Neural cell (in vitro differentiated cells): ENCODE results near the gene TXNRD1. TPM values are rescaled to one million over a fixed set of nuclear protein-coding genes. Genes with fewer than 3 reads are reported as not detected.

Experiments used
- H2AFZ ChIP-seq: fragments of 200-600, 300-800 bp; sonication (generic), shearing (Covaris generic); 2 replicates; pipeline ENCODE4 v1.6.0; 2014; ENCODE audit warnings: low read depth, mild to moderate bottlenecking, antibody characterized with exemption, low read length, moderate library complexity
- H3F3A ChIP-seq: fragments of 200-600 bp; shearing (Covaris generic); 2 replicates; pipeline ENCODE4 v1.6.1; 2016; ENCODE audit warnings: mild to moderate bottlenecking, moderate library complexity, mixed read lengths, antibody characterized with exemption, low read length; ENCODE audit not compliant: insufficient read depth, poor library complexity, severe bottlenecking
- H3K27ac ChIP-seq: fragments of 200-600, 300-800 bp; sonication (generic), shearing (Covaris generic); 2 replicates; pipeline ENCODE4 v1.5.1; 2014; ENCODE audit warnings: mild to moderate bottlenecking, low read length, moderate library complexity
- H3K27me3 ChIP-seq: fragments of 300-800, 200-600 bp; sonication (generic), shearing (Covaris generic); 2 replicates; pipeline ENCODE4 v1.6.0; 2014; ENCODE audit warnings: mild to moderate bottlenecking, low read depth, low read length, moderate library complexity; ENCODE audit not compliant: insufficient read depth
- H3K36me3 ChIP-seq: fragments of 300-800, 200-600 bp; sonication (generic), shearing (Covaris generic); 2 replicates; pipeline ENCODE4 v1.5.1; 2014; ENCODE audit warnings: mild to moderate bottlenecking, antibody characterized with exemption, low read length, moderate library complexity; ENCODE audit not compliant: insufficient read depth
- H3K4me2 ChIP-seq: fragments of 300-800, 200-600 bp; sonication (generic), shearing (Covaris generic); 2 replicates; pipeline ENCODE4 v1.6.0; 2014; ENCODE audit warnings: mild to moderate bottlenecking, low read length
- H3K4me3 ChIP-seq: fragments of 300-800, 200-600 bp; sonication (generic), shearing (Covaris generic); 2 replicates; pipeline ENCODE4 v1.5.1; 2014; ENCODE audit warnings: mild to moderate bottlenecking, low read length, moderate library complexity
- H3K79me2 ChIP-seq: fragments of 200-600 bp; shearing (Covaris generic); replicated peaks from 2 replicates; pipeline ENCODE4 v1.6.0; 2014; ENCODE audit warnings: mild to moderate bottlenecking, low read length, moderate library complexity; ENCODE audit not compliant: insufficient read depth
- H3K9ac ChIP-seq: fragments of 300-800, 200-600 bp; sonication (generic), shearing (Covaris generic); 2 replicates; pipeline ENCODE4 v1.6.1; 2016; ENCODE audit warnings: mild to moderate bottlenecking, low read length, mixed read lengths
- H3K9me2 ChIP-seq: fragments of 200-600 bp; shearing (Covaris generic); 2 replicates; pipeline ENCODE4 v1.6.1; 2016; ENCODE audit warnings: mild to moderate bottlenecking, low read length, mixed read lengths; ENCODE audit not compliant: insufficient read depth
- H3K9me3 ChIP-seq: fragments of 200-600, 300-800 bp; sonication (generic), shearing (Covaris generic); 2 replicates; pipeline ENCODE4 v1.6.1; 2016; ENCODE audit warnings: mild to moderate bottlenecking, mixed run types, low read length, moderate library complexity, mixed read lengths
- H4K20me1 ChIP-seq: fragments of 200-600 bp; shearing (Covaris generic); 2 replicates; pipeline ENCODE4 v1.6.1; 2016; ENCODE audit warnings: mild to moderate bottlenecking, mixed run types; ENCODE audit not compliant: insufficient read depth
- CTCF ChIP-seq: fragments of 450-650 bp; IDR thresholded peaks from 2 replicates; pipeline ENCODE4 v1.5.1; 2014; ENCODE audit warnings: antibody characterized with exemption, mild to moderate bottlenecking, moderate library complexity; ENCODE audit not compliant: poor library complexity, severe bottlenecking
- EP300 ChIP-seq: fragments of 450-650 bp; conservative IDR thresholded peaks from 2 replicates; pipeline ENCODE4 v1.6.1; 2014; ENCODE audit warnings: antibody characterized with exemption, mild to moderate bottlenecking, moderate library complexity; ENCODE audit not compliant: poor library complexity, severe bottlenecking
- EZH2 ChIP-seq: fragments of 200-600, 300-800 bp; shearing (Covaris generic), sonication (generic); IDR thresholded peaks from 2 replicates; pipeline ENCODE4 v1.6.1; 2014; ENCODE audit warnings: antibody characterized with exemption, low read length, borderline replicate concordance, mild to moderate bottlenecking; ENCODE audit not compliant: insufficient read depth, poor library complexity, severe bottlenecking
- MXI1 ChIP-seq: fragments of 450-650 bp; conservative IDR thresholded peaks from 2 replicates; pipeline ENCODE4 v1.6.1; 2014; ENCODE audit warnings: antibody characterized with exemption, mild to moderate bottlenecking; ENCODE audit not compliant: poor library complexity, severe bottlenecking
- POLR2AphosphoS5 ChIP-seq: IDR thresholded peaks from 2 replicates; pipeline ENCODE4 v1.6.1; 2012
- RAD21 ChIP-seq: fragments of 450-650 bp; conservative IDR thresholded peaks from 2 replicates; pipeline ENCODE4 v1.6.1; 2014; ENCODE audit warnings: antibody characterized with exemption, mild to moderate bottlenecking, moderate library complexity
- REST ChIP-seq: IDR thresholded peaks from 2 replicates; pipeline ENCODE4 v1.6.1; 2012; ENCODE audit warnings: borderline replicate concordance
- SMC3 ChIP-seq: fragments of 450-650 bp; conservative IDR thresholded peaks from 2 replicates; pipeline ENCODE4 v1.6.1; 2014; ENCODE audit warnings: antibody characterized with exemption, mild to moderate bottlenecking, moderate library complexity; ENCODE audit not compliant: poor library complexity
- TAF1 ChIP-seq: IDR thresholded peaks from 2 replicates; pipeline ENCODE4 v1.6.1; 2012; ENCODE audit warnings: low read depth
- polyA plus RNA-seq: library from polyadenylated mRNA; depleted of rRNA; stranded (reverse); fragments of >200 nt; gene quantifications from 2 replicates; pipeline ENCODE4 v1.2.3, GENCODE V29; 2014

Gene TXNRD1
- polyA plus RNA-seq, 1 donor from 2014 or later = 59.6 TPM

GRCh38 chr12:104279164-104279563 is 63.6 kb downstream of the TXNRD1 start:
- H3K4me2 ChIP-seq = no peak overlapping the region

GRCh38 chr12:104280111-104280510 is 64.5 kb downstream of the TXNRD1 start:
- H3K9me2 ChIP-seq = no peaks in the 10 kb centered on the region
- H3K79me2 ChIP-seq = no peaks in the 10 kb centered on the region
- H3K27me3 ChIP-seq = no peaks in the 10 kb centered on the region
- no peak overlapping the region for H3K9ac ChIP-seq
- no peaks in the 10 kb centered on the region for H3K9me3 ChIP-seq
- no peak overlapping the region for H3K4me3 ChIP-seq
- no peaks in the 10 kb centered on the region for H3K36me3 ChIP-seq
- H3K27ac ChIP-seq = no peak overlapping the region
- no peak overlapping the region for H2AFZ ChIP-seq
- no peaks in the 10 kb centered on the region for H4K20me1 ChIP-seq
- no peaks in the 10 kb centered on the region for H3F3A ChIP-seq
- no peak overlapping the region for H3K4me2 ChIP-seq
- no peak for TF ChIP-seq EZH2
- no peak for TF ChIP-seq EP300
- TF ChIP-seq MXI1 = no peak
- no peak for TF ChIP-seq CTCF
- no peak for TF ChIP-seq TAF1
- no peak for TF ChIP-seq POLR2AphosphoS5
- no peak for TF ChIP-seq REST

More at GRCh38 chr12:104279164-104279563, 63.6 kb downstream of the TXNRD1 start:
- no peaks in the 10 kb centered on the region for H3K27me3 ChIP-seq
- no peak overlapping the region for H3K9ac ChIP-seq
- H3K36me3 ChIP-seq = no peaks in the 10 kb centered on the region
- H3F3A ChIP-seq = no peaks in the 10 kb centered on the region
- TF ChIP-seq MXI1 (no peak), EP300 (no peak), EZH2 (no peak), RAD21 (no peak), TAF1 (no peak), SMC3 (no peak), REST (no peak), CTCF (no peak), POLR2AphosphoS5 (no peak)
- H3K79me2 ChIP-seq = no peaks in the 10 kb centered on the region
- H3K27ac ChIP-seq = no peak overlapping the region
- H4K20me1 ChIP-seq = no peaks in the 10 kb centered on the region
- H3K4me3 ChIP-seq = no peak overlapping the region
- no peaks in the 10 kb centered on the region for H3K9me3 ChIP-seq
- no peaks in the 10 kb centered on the region for H3K9me2 ChIP-seq
- H2AFZ ChIP-seq = no peak overlapping the region
